Epithelial cell of esophagus (primary cell): ENCODE measurements around the gene KIF27.

Experiments
- DNase-seq: peaks from one replicate; pipeline ENCODE4 v3.0.0; 2010; ENCODE audit warnings: low read depth
- H3K4me3 ChIP-seq: 2 replicates; pipeline ENCODE4 v1.5.1; 2011; ENCODE audit warnings: mild to moderate bottlenecking, low read length, control low read depth
- TF ChIP-seq, protein P1 (sequence below): IDR thresholded peaks from 2 replicates; pipeline ENCODE4 v1.5.1; 2011; ENCODE audit warnings: low read depth, mild to moderate bottlenecking, low read length, control low read depth, inconsistent platforms; ENCODE audit not compliant: insufficient read depth; ENCODE audit errors: missing control alignments

Gene KIF27

GRCh38 chr9:83920927-83921707 lies at the start of gene KIF27:
TSS of gene KIF27 (minus strand) at chr9:83921432. CDS start at chr9:83915591, 5,841 bp downstream.
- TF ChIP-seq, protein P1, sequence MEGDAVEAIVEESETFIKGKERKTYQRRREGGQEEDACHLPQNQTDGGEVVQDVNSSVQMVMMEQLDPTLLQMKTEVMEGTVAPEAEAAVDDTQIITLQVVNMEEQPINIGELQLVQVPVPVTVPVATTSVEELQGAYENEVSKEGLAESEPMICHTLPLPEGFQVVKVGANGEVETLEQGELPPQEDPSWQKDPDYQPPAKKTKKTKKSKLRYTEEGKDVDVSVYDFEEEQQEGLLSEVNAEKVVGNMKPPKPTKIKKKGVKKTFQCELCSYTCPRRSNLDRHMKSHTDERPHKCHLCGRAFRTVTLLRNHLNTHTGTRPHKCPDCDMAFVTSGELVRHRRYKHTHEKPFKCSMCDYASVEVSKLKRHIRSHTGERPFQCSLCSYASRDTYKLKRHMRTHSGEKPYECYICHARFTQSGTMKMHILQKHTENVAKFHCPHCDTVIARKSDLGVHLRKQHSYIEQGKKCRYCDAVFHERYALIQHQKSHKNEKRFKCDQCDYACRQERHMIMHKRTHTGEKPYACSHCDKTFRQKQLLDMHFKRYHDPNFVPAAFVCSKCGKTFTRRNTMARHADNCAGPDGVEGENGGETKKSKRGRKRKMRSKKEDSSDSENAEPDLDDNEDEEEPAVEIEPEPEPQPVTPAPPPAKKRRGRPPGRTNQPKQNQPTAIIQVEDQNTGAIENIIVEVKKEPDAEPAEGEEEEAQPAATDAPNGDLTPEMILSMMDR: no peak
- peak; percentile 98 for DNase-seq
- peak within 1 kb of the TSS; percentile 58 for H3K4me3 ChIP-seq

- TF ChIP-seq, protein P1: no peak
- DNase-seq: no peak
- no peak overlapping the region for H3K4me3 ChIP-seq
Measured at GRCh38 chr9:83969602-83970001, 48.4 kb upstream of the KIF27 start.

DNA sequence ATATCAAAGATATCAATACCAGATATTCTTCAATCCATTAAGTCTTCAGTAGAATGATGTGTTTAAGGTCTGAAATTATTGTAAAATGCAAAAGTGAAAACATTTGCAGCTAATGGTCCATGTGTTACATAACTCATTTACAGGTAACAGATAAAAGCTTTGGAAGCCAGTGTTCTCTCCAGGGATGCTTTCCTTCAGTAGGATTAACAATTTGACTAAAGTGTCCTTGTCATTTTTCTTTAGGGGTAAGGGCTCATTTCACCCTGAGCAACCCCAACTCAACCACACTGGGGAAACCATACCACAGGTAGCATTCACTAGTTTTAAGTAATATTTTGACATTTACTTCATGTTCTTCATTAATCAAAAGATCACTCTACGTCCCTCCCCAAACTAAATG lies 45.8 kb upstream of the KIF27 start:
- TF ChIP-seq, protein P1: no peak
- no peak for DNase-seq
- no peak overlapping the region for H3K4me3 ChIP-seq

DNA sequence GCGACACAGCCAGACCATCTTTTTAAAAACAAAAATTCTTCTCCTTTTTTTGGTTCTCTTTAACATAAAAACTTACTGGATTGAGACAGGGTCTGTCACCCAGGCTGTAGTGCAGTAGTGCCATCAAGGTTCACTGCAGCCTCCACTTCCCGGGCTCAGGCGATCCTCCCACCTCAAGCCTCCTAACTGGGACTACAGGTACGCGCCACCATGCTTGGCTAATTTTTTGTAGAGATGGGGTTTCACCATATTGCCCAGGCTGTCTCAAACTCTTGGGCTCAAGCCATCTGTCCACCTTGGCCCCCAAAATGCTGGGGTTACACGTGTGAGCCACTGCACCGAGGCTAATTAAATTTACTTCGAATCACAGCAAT lies 45.0 kb upstream of the KIF27 start:
- TF ChIP-seq, protein P1: no peak
- no peak overlapping the region for H3K4me3 ChIP-seq
- DNase-seq: no peak

- no peak for DNase-seq
- H3K4me3 ChIP-seq: no peak overlapping the region
- TF ChIP-seq, protein P1: no peak
Measured at GRCh38 chr9:83965350-83966208, 44.3 kb upstream of the KIF27 start.

DNA sequence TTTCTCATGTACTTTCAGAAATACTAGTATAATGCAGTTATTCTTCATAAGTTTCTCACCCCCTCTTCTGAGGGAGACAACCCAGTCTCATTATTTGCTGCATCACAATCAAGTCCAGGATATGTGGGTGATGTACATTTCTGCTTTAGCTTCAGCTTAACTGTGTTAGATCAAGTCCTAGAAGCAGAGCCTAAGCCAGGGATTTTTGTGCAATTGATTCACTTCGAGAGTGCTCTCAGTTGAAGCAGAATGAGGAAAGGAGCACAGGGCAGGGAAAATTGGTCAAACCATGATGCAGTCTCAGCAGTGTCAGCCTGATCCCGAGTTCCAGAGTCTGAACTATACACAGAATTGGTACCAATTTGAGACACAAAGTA lies 43.7 kb upstream of the KIF27 start:
- DNase-seq: no peak
- H3K4me3 ChIP-seq: no peak overlapping the region
- TF ChIP-seq, protein P1: no peak
